ENCODE data around the gene SRXN1.

- TF ChIP-seq, protein P1, sequence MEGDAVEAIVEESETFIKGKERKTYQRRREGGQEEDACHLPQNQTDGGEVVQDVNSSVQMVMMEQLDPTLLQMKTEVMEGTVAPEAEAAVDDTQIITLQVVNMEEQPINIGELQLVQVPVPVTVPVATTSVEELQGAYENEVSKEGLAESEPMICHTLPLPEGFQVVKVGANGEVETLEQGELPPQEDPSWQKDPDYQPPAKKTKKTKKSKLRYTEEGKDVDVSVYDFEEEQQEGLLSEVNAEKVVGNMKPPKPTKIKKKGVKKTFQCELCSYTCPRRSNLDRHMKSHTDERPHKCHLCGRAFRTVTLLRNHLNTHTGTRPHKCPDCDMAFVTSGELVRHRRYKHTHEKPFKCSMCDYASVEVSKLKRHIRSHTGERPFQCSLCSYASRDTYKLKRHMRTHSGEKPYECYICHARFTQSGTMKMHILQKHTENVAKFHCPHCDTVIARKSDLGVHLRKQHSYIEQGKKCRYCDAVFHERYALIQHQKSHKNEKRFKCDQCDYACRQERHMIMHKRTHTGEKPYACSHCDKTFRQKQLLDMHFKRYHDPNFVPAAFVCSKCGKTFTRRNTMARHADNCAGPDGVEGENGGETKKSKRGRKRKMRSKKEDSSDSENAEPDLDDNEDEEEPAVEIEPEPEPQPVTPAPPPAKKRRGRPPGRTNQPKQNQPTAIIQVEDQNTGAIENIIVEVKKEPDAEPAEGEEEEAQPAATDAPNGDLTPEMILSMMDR (IDR thresholded peaks at IDR 0.05) = no peak
- no peak for TF ChIP-seq POLR2AphosphoS5 (IDR thresholded peaks at IDR 0.05)
- TF ChIP-seq POLR2A (IDR thresholded peaks at IDR 0.05) = no peak
- TF ChIP-seq EP300 (IDR thresholded peaks at IDR 0.05) = no peak
Observed at GRCh38 chr20:687468-688203, 34.6 kb upstream of the SRXN1 start.
